ENCODE measurements around the gene C3orf33. TPM values are rescaled to one million over a fixed set of nuclear protein-coding genes. Genes with fewer than 3 reads are reported as not detected.

Gene C3orf33
- total and polyA plus RNA-seq, 2 of the 8 experiments (the other 6 are each of a cell fraction or from before 2014, with no cell fraction given): 3.4 to 4.5 TPM

GRCh38 chr3:155804323-155804722 lies 1.8 kb downstream of the C3orf33 start:
- Histone ChIP-seq H3K4me2 (ENCODE audit: insufficient read depth in 1 of 2, low read depth in 2 of 2, low read length in 2 of 2) (no peak overlapping the region), H3K27me3 (replicated peaks in 1 of 4; ENCODE audit: control insufficient read depth in 3 of 4, extremely low read depth in 1 of 4, insufficient read depth in 3 of 4, low read length in 3 of 4) (no peaks in the 10 kb centered on the region), H3K4ac (replicated peaks; ENCODE audit: insufficient read length, low read depth, low read length) (no peak overlapping the region), H4K8ac (ENCODE audit: extremely low read depth, insufficient read depth, low read length) (no peak overlapping the region), H3K9me3 (ENCODE audit: insufficient read depth in 2 of 2, low read depth in 1 of 2, low read length in 1 of 2) (no peaks in the 10 kb centered on the region), H3K4me1 (replicated peaks in 1 of 4; ENCODE audit: control insufficient read depth in 3 of 4, insufficient read depth in 4 of 4, low read length in 3 of 4) (peaks cover 0 to 2% (median 1%) of the 10 kb centered on the region in 4 experiments; a peak in 3 of 7 replicates), H4K5ac (ENCODE audit: insufficient read length, low read depth, low read length) (no peak overlapping the region), H2AFZ (ENCODE audit: low read length) (no peak overlapping the region), H3K9ac (replicated peaks in 1 of 4; ENCODE audit: extremely low read depth in 1 of 4, low read depth in 3 of 4, low read length in 3 of 4) (no peak overlapping the region), H3K23me2 (ENCODE audit: low read depth, low read length) (no peaks in the 10 kb centered on the region), H2BK12ac (ENCODE audit: low read depth, low read length) (no peak overlapping the region), H3K36me3 (ENCODE audit: control insufficient read depth in 2 of 4, insufficient read depth in 4 of 4, low read length in 3 of 4) (no peaks in the 10 kb centered on the region), H4K20me1 (replicated peaks in 1 of 2; ENCODE audit: control insufficient read depth in 1 of 2, insufficient read depth in 2 of 2, low read length in 2 of 2) (no peaks in the 10 kb centered on the region), H2BK5ac (ENCODE audit: low read depth, low read length) (no peak overlapping the region), H3K79me2 (ENCODE audit: control insufficient read depth in 1 of 2, insufficient read depth in 2 of 2, low read length in 2 of 2) (no peaks in the 10 kb centered on the region), H3K27ac (ENCODE audit: low read depth, low read length) (no peak overlapping the region), H2BK20ac (ENCODE audit: low read length) (no peak overlapping the region), H4K91ac (replicated peaks; ENCODE audit: insufficient read length, low read length) (no peak overlapping the region), H3K14ac (ENCODE audit: insufficient read length) (no peak overlapping the region), H2BK120ac (replicated peaks; ENCODE audit: low read depth, low read length) (no peak overlapping the region), H3K79me1 (ENCODE audit: low read depth, low read length) (no peaks in the 10 kb centered on the region), H2AK5ac (ENCODE audit: low read depth, low read length) (no peak overlapping the region), H3K56ac (replicated peaks; ENCODE audit: insufficient read length, low read depth, low read length) (no peak overlapping the region), H3K4me3 (ENCODE audit: extremely low read depth in 1 of 4, insufficient read depth in 2 of 4, low read depth in 3 of 4, low read length in 4 of 4) (no peak overlapping the region), H2BK15ac (ENCODE audit: low read length) (no peak overlapping the region), H3K23ac (ENCODE audit: insufficient read length) (no peak overlapping the region), H3K18ac (ENCODE audit: extremely low read depth, low read length) (no peak overlapping the region)
- ChIA-PET CTCF (ENCODE audit: partially characterized antibody) (no interaction called here), POLR2A (ENCODE audit: partially characterized antibody) (interaction anchor here (1.1 kb wide), 1 partner anchor 201 kb away, joined by 3 read pairs; no protein-coding TSS in a partner anchor)
- no peak for FAIRE-seq
- DNase-seq (ENCODE audit: low read depth in 1 of 2, low spot score in 2 of 2): no peak
- TF ChIP-seq HDAC6 (IDR thresholded peaks at IDR 0.05; ENCODE audit: low read depth, low read length) (no peak), RFX5 (IDR thresholded peaks at IDR 0.05; ENCODE audit: borderline replicate concordance, low read depth, low read length) (no peak), POU5F1 (IDR thresholded peaks at IDR 0.05; ENCODE audit: low read depth, low read length) (no peak), JUN (IDR thresholded peaks at IDR 0.05; ENCODE audit: low read depth, low read length) (no peak), HDAC2 (IDR thresholded peaks at IDR 0.05; ENCODE audit: borderline replicate concordance in 1 of 2, low read depth in 2 of 2, low read length in 2 of 2) (no peak), SRF (IDR thresholded peaks at IDR 0.05; ENCODE audit: low read depth, low read length) (no peak), EZH2 (IDR thresholded peaks at IDR 0.05; ENCODE audit: low read depth, low read length, severe bottlenecking) (no peak), TCF12 (IDR thresholded peaks at IDR 0.05; ENCODE audit: low read depth, low read length) (no peak), BRCA1 (IDR thresholded peaks at IDR 0.05; ENCODE audit: low read depth, low read length) (no peak), BACH1 (IDR thresholded peaks at IDR 0.05; ENCODE audit: low read length) (no peak), POLR2A (IDR thresholded peaks at IDR 0.05; ENCODE audit: control extremely low read depth in 1 of 2, low read depth in 2 of 2, low read length in 2 of 2) (no peak), SP1 (IDR thresholded peaks at IDR 0.05; ENCODE audit: low read depth, low read length) (no peak), EP300 (IDR thresholded peaks at IDR 0.05; ENCODE audit: borderline replicate concordance in 1 of 2, low read depth in 2 of 2, low read length in 2 of 2) (no peak), CTBP2 (IDR thresholded peaks at IDR 0.05; ENCODE audit: borderline replicate concordance, insufficient read depth, insufficient read length, low read length) (no peak), ATF3 (IDR thresholded peaks at IDR 0.05; ENCODE audit: insufficient read depth, low read depth, low read length) (no peak), CBX8 (IDR thresholded peaks at IDR 0.05; ENCODE audit: borderline replicate concordance, low read depth, low read length) (no peak)

All from H1 (cell line).